ENCODE data around the gene NRP2. TPM values are rescaled to one million over a fixed set of nuclear protein-coding genes. Genes with fewer than 3 reads are reported as not detected.

The NRP2 gene
- total and polyA plus RNA-seq, 4 donors: 3.8 to 17.7 (median 12.2) TPM

- TF ChIP-seq CTCF (IDR thresholded peaks at IDR 0.05; ENCODE audit: low read depth, low read length, missing input control) (no peak), RXRA (IDR thresholded peaks at IDR 0.05) (no peak), FOXA2 (IDR thresholded peaks at IDR 0.05) (no peak), RAD21 (IDR thresholded peaks at IDR 0.05) (no peak), GABPA (IDR thresholded peaks at IDR 0.05 in 1 of 2, conservative IDR thresholded peaks at IDR 0.05 in 1 of 2) (no peak), HNF4G (IDR thresholded peaks at IDR 0.05) (no peak), SP1 (IDR thresholded peaks at IDR 0.05) (no peak), YY1 (IDR thresholded peaks at IDR 0.05) (no peak), MAX (IDR thresholded peaks at IDR 0.05) (no peak), TAF1 (conservative IDR thresholded peaks at IDR 0.05) (no peak)
These were observed 31.9 kb upstream of the NRP2 start (continued) for GRCh38 chr2:205650450-205650849.

DNA sequence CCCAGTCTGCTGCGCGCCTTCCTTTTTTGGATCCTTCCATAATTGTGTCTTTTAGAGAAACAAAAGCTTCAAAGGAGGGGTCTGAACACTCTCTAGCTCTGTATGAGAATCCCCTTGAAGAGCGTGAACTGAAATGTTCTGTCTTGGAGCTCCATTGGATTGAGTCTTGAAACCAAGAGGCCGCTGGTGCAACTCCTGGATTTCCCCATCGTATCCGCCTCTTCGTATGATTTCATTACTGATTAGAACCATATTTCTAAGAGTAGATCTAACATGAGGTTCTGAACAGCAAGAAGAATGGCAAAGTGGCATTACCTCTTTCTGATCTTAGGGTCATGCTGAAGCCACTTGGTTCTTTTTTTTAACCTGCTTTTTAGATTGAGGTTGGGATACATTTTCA, 31.4 kb upstream of the NRP2 start:
- no peaks in the 10 kb centered on the region for H3K9me3 ChIP-seq (ENCODE audit: control insufficient read depth in 4 of 4, low read length in 3 of 4)
- TF ChIP-seq EGR1 (IDR thresholded peaks at IDR 0.05; ENCODE audit: low read depth in 2 of 2) (no peak), FOXA2 (IDR thresholded peaks at IDR 0.05) (no peak), GABPA (IDR thresholded peaks at IDR 0.05 in 1 of 2, conservative IDR thresholded peaks at IDR 0.05 in 1 of 2) (no peak), FOXA1 (IDR thresholded peaks at IDR 0.05) (no peak), JUND (IDR thresholded peaks at IDR 0.05) (no peak)
- WGBS: 99% methylated on average over 7 of the region's 7 CpGs
- no peak overlapping the region for H3K4me3 ChIP-seq (ENCODE audit: low read depth in 1 of 3, low read length in 3 of 3)
- peaks cover 0 to 4% (median 1%) of the 10 kb centered on the region in 4 donors for H3K4me1 ChIP-seq (ENCODE audit: control insufficient read depth in 4 of 4, insufficient read depth in 4 of 4, low read length in 3 of 4)
- H3K27ac ChIP-seq (ENCODE audit: low read depth in 1 of 2, low read length in 2 of 2): no peak overlapping the region
- no peak for DNase-seq (ENCODE audit: low spot score)
- no peaks in the 10 kb centered on the region for H3K27me3 ChIP-seq (ENCODE audit: control insufficient read depth in 4 of 4, insufficient read depth in 4 of 4, low read length in 3 of 4)
- H3K9ac ChIP-seq (ENCODE audit: low read depth in 1 of 2, low read length in 2 of 2): no peak overlapping the region
- no peaks in the 10 kb centered on the region for H3K36me3 ChIP-seq (ENCODE audit: control insufficient read depth in 4 of 4, insufficient read depth in 3 of 4, low read depth in 1 of 4, low read length in 3 of 4)

GRCh38 chr2:205651719-205652118, 30.6 kb upstream of the NRP2 start:
- H3K4me1 ChIP-seq (ENCODE audit: control insufficient read depth in 4 of 4, insufficient read depth in 4 of 4, low read length in 3 of 4): peaks cover 0 to 2% (median under 1%) of the 10 kb centered on the region in 4 donors
- no peak overlapping the region for H3K9ac ChIP-seq (ENCODE audit: low read depth in 1 of 2, low read length in 2 of 2)
- WGBS: 0% methylated on average over 1 of the region's 1 CpG
- no peak overlapping the region for H3K27ac ChIP-seq (ENCODE audit: low read depth in 1 of 2, low read length in 2 of 2)
- no peak for DNase-seq (ENCODE audit: low spot score)
- no peaks in the 10 kb centered on the region for H3K36me3 ChIP-seq (ENCODE audit: control insufficient read depth in 4 of 4, insufficient read depth in 3 of 4, low read depth in 1 of 4, low read length in 3 of 4)
- H3K4me3 ChIP-seq (ENCODE audit: low read depth in 1 of 3, low read length in 3 of 3): no peak overlapping the region
- H3K27me3 ChIP-seq (ENCODE audit: control insufficient read depth in 4 of 4, insufficient read depth in 4 of 4, low read length in 3 of 4): no peaks in the 10 kb centered on the region
- H3K9me3 ChIP-seq (ENCODE audit: control insufficient read depth in 4 of 4, low read length in 3 of 4): no peaks in the 10 kb centered on the region
- TF ChIP-seq TAF1 (conservative IDR thresholded peaks at IDR 0.05): no peak
- TF ChIP-seq MAX (IDR thresholded peaks at IDR 0.05): no peak
- no peak for TF ChIP-seq NR2F2 (IDR thresholded peaks at IDR 0.05)
- TF ChIP-seq CTCF (IDR thresholded peaks at IDR 0.05; ENCODE audit: low read depth, low read length, missing input control): no peak
- no peak for TF ChIP-seq ATF3 (IDR thresholded peaks at IDR 0.05)
- TF ChIP-seq YY1 (IDR thresholded peaks at IDR 0.05): no peak
